ENCODE data around the gene ZNF598.
A peak's percentile ranks its signal among the peaks of the same experiment; 100 is the strongest.

Gene ZNF598

GRCh38 chr16:1964506-1965395 is 44.9 kb downstream of the ZNF598 start, which contains the start of gene RPS2 (continued):
- TF ChIP-seq ZNF449 (tag by site-specific recombination; IDR thresholded peaks at IDR 0.05) (peak; percentile 10; the same call in 1 of the 2 replicates), OVOL3 (tag by site-specific recombination; IDR thresholded peaks at IDR 0.05) (no peak), INSM2 (tag by site-specific recombination; IDR thresholded peaks at IDR 0.05) (no peak; the same call in 1 of the 2 replicates), ZNF596 (tag by site-specific recombination; IDR thresholded peaks at IDR 0.05) (0 out of 2 replicates have a peak, but pooled peaks have one; percentile 27), ZNF830 (tag by site-specific recombination; IDR thresholded peaks at IDR 0.05; ENCODE audit: low read depth) (no peak), FEZF1 (tag by site-specific recombination; IDR thresholded peaks at IDR 0.05) (no peak), ZNF501 (tag by site-specific recombination; IDR thresholded peaks at IDR 0.05) (peak; percentile 85), MEIS1 (CRISPR knock-in tag; IDR thresholded peaks at IDR 0.05; ENCODE audit: borderline replicate concordance) (no peak), ZNF701 (tag by site-specific recombination; IDR thresholded peaks at IDR 0.05) (no peak), ZNF280D (tag by site-specific recombination; IDR thresholded peaks at IDR 0.05) (no peak), ZNF76 (tag by site-specific recombination; IDR thresholded peaks at IDR 0.05; ENCODE audit: borderline replicate concordance, low read depth) (peak; percentile 77; the same call in 1 of the 2 replicates), ZNF571 (tag by site-specific recombination; IDR thresholded peaks at IDR 0.05) (no peak), SETDB1 (IDR thresholded peaks at IDR 0.05; ENCODE audit: insufficient read length, low read length) (no peak), SCRT1 (tag by site-specific recombination; IDR thresholded peaks at IDR 0.05; ENCODE audit: borderline replicate concordance) (no peak), ZNF280C (tag by site-specific recombination; IDR thresholded peaks at IDR 0.05) (no peak), ZNF26 (tag by site-specific recombination; IDR thresholded peaks at IDR 0.05) (no peak), HIC1 (tag by site-specific recombination; IDR thresholded peaks at IDR 0.05) (no peak), KLF1 (tag by site-specific recombination; IDR thresholded peaks at IDR 0.05) (peak; percentile 39), ZNF48 (tag by site-specific recombination; IDR thresholded peaks at IDR 0.05) (no peak), ZNF398 (tag by site-specific recombination; IDR thresholded peaks at IDR 0.05) (no peak), BCL11A (tag by site-specific recombination; IDR thresholded peaks at IDR 0.05; ENCODE audit: low read depth) (no peak), ZNF223 (tag by site-specific recombination; IDR thresholded peaks at IDR 0.05) (no peak), ZNF10 (tag by site-specific recombination; IDR thresholded peaks at IDR 0.05) (no peak)
